Esophagus muscularis mucosa (tissue), 4 donors: ENCODE results near the gene VPS37C. TPM values are rescaled to one million over a fixed set of nuclear protein-coding genes. Genes with fewer than 3 reads are reported as not detected.

Source experiments
- DNase-seq: peaks from one replicate; pipeline ENCODE4 v3.0.0-alpha.2; 2017; ENCODE audit errors: extremely low spot score
- H3K27ac ChIP-seq, 4 donors: fragments of 200-600 bp; sonication (generic); replicated peaks in 1 of 4; 1 replicate in 3 of 4; 2 replicates in 1 of 4; pipeline ENCODE4 v1.5.1; 2016 to 2019; ENCODE audit warnings: mild to moderate bottlenecking in 1 of 4
- H3K27me3 ChIP-seq, 4 donors: fragments of 200-600 bp; sonication (generic); one replicate each; pipeline versions ENCODE4 v1.5.1 to v1.6.0; 2016 to 2019
- H3K36me3 ChIP-seq, 4 donors: fragments of 200-600 bp; sonication (generic); one replicate each; pipeline ENCODE4 v1.5.1; 2016 to 2019
- H3K4me1 ChIP-seq, 4 donors: fragments of 200-600 bp; sonication (generic); one replicate each; pipeline ENCODE4 v1.5.1; 2016 to 2019
- H3K4me3 ChIP-seq, 4 donors: fragments of 200-600 bp; sonication (generic); 1 replicate in 2 of 4; 2 replicates in 2 of 4; pipeline ENCODE4 v1.5.1; 2016 to 2019; ENCODE audit warnings: mild to moderate bottlenecking in 4 of 4, moderate library complexity in 1 of 4
- H3K9me3 ChIP-seq, 4 donors: fragments of 200-600 bp; sonication (generic); 1 replicate in 3 of 4; 2 replicates in 1 of 4; pipeline ENCODE4 v1.5.1; 2016 to 2019
- EP300 ChIP-seq: sonication (generic); formaldehyde crosslinking; IDR thresholded peaks from one replicate; pipeline ENCODE4 v1.6.1; 2017; ENCODE audit warnings: antibody characterized with exemption
- POLR2A ChIP-seq: fragments of 450-650 bp; IDR thresholded peaks from one replicate; pipeline ENCODE4 v1.6.1; 2017; ENCODE audit warnings: antibody characterized with exemption, moderate library complexity, mild to moderate bottlenecking, low read depth
- POLR2AphosphoS5 ChIP-seq, 2 donors: sonication (generic); formaldehyde crosslinking; IDR thresholded peaks; one replicate each; pipeline ENCODE4 v1.6.1; 2017; ENCODE audit warnings: antibody characterized with exemption in 2 of 2
- whole genome bisulfite sequencing: methylation state at CpG from one replicate; pipeline ENCODE4 v1.1.5; 2018; 5-methylcytosine and 5-hydroxymethylcytosine counted together
- intact Hi-C: fragments of 100-400 bp; cut with DNase I; formaldehyde crosslinking; loops from one replicate; pipeline ENCODE4 v1.15.1; 2023
- total RNA-seq, 4 donors: library from RNA; depleted of rRNA; stranded (reverse); fragments of >200 nt; gene quantifications; one replicate each; pipeline versions ENCODE4 v1.1.0 to v1.2.1, GENCODE V29; 2016
- TF ChIP-seq, protein P1 (sequence below), 3 experiments: fragments of 200-600 bp in 2 of 3; fragments of 450-650 bp in 1 of 3; sonication (generic) in 2 of 3; IDR thresholded peaks; one replicate each; pipeline ENCODE4 v1.5.1; 2017 to 2019; ENCODE audit warnings: antibody characterized with exemption in 3 of 3, mild to moderate bottlenecking in 2 of 3, moderate library complexity in 1 of 3

The VPS37C gene
- total RNA-seq, 4 donors from 2014 or later: 29.1 to 43.5 (median 38.1) TPM

GRCh38 chr11:61123775-61124571, 37.3 kb downstream of the VPS37C start:
- H3K4me1 ChIP-seq: peaks cover 11 to 34% (median 19%) of the 10 kb centered on the region in 4 donors
- H3K27ac ChIP-seq: no peak overlapping the region
- DNase-seq: no peak
- H3K4me3 ChIP-seq: no peak overlapping the region
- peaks cover 0 to 12% (median 3%) of the 10 kb centered on the region in 4 donors for H3K36me3 ChIP-seq
- TF ChIP-seq EP300 (no peak), POLR2A (no peak), POLR2AphosphoS5 (IDR thresholded peaks at IDR 0.05) (no peak)
- TF ChIP-seq, protein P1, sequence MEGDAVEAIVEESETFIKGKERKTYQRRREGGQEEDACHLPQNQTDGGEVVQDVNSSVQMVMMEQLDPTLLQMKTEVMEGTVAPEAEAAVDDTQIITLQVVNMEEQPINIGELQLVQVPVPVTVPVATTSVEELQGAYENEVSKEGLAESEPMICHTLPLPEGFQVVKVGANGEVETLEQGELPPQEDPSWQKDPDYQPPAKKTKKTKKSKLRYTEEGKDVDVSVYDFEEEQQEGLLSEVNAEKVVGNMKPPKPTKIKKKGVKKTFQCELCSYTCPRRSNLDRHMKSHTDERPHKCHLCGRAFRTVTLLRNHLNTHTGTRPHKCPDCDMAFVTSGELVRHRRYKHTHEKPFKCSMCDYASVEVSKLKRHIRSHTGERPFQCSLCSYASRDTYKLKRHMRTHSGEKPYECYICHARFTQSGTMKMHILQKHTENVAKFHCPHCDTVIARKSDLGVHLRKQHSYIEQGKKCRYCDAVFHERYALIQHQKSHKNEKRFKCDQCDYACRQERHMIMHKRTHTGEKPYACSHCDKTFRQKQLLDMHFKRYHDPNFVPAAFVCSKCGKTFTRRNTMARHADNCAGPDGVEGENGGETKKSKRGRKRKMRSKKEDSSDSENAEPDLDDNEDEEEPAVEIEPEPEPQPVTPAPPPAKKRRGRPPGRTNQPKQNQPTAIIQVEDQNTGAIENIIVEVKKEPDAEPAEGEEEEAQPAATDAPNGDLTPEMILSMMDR (IDR thresholded peaks at IDR 0.05): no peak
- H3K27me3 ChIP-seq: no peaks in the 10 kb centered on the region
- intact Hi-C loops: loop anchor here (5.0 kb wide), 1 partner anchor 48 kb away; no protein-coding TSS in a partner anchor
- no peaks in the 10 kb centered on the region for H3K9me3 ChIP-seq
- 79% methylated on average over 11 of the region's 13 CpGs for WGBS

GRCh38 chr11:61122761-61123160, 38.5 kb downstream of the VPS37C start:
- peaks cover 0 to 1% (median 0%) of the 10 kb centered on the region in 4 donors for H3K36me3 ChIP-seq
- DNase-seq: no peak
- 88% methylated on average over 12 of the region's 13 CpGs for WGBS
- H3K4me1 ChIP-seq: peaks cover 11 to 34% (median 19%) of the 10 kb centered on the region in 4 donors
- no peak overlapping the region for H3K27ac ChIP-seq
- no peak overlapping the region for H3K4me3 ChIP-seq
- H3K9me3 ChIP-seq: no peaks in the 10 kb centered on the region
- TF ChIP-seq, protein P1 (IDR thresholded peaks at IDR 0.05): no peak
- H3K27me3 ChIP-seq: no peaks in the 10 kb centered on the region
- intact Hi-C loops: loop anchor here (5.0 kb wide), 1 partner anchor 50 kb away; no protein-coding TSS in a partner anchor

DNA sequence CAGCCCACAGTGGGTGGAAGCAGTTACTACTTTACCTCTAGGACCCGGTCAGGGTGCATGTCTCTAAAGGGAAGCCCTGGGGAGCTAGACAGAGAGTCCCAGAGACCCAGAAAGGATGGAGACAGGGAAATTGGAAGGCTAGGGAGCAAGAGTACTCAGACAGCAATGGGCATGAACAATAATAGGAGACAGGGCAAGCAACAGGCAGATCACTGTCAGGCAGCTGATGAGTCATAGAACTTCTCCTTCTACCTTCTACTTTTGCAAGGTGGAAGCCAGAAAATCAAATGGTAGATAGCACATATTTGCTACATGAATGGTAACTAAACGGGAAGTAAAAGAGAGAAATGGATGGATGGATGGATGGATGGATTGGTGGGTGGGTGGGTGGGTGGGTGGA, 39.3 kb downstream of the VPS37C start:
- Histone ChIP-seq H3K4me3 (no peak overlapping the region), H3K9me3 (no peaks in the 10 kb centered on the region), H3K4me1 (peaks cover 11 to 33% (median 19%) of the 10 kb centered on the region in 4 donors), H3K27ac (no peak overlapping the region), H3K27me3 (no peaks in the 10 kb centered on the region), H3K36me3 (no peaks in the 10 kb centered on the region)
- DNase-seq: no peak
- 97% methylated on average over 2 of the region's 2 CpGs for WGBS
- no peak for TF ChIP-seq POLR2A
- TF ChIP-seq EP300: no peak
- TF ChIP-seq, protein P1 (IDR thresholded peaks at IDR 0.05): no peak
- no peak for TF ChIP-seq POLR2AphosphoS5 (IDR thresholded peaks at IDR 0.05)
- intact Hi-C loops: loop anchor here (5.0 kb wide), 1 partner anchor 50 kb away; no protein-coding TSS in a partner anchor

GRCh38 chr11:61121192-61121831, 39.9 kb downstream of the VPS37C start:
- Histone ChIP-seq H3K9me3 (no peaks in the 10 kb centered on the region), H3K27ac (no peak overlapping the region), H3K4me3 (no peak overlapping the region), H3K4me1 (peaks cover 10 to 27% (median 17%) of the 10 kb centered on the region in 4 donors), H3K27me3 (no peaks in the 10 kb centered on the region), H3K36me3 (no peaks in the 10 kb centered on the region)
- TF ChIP-seq, protein P1 (IDR thresholded peaks at IDR 0.05): no peak
- no peak for TF ChIP-seq POLR2AphosphoS5 (IDR thresholded peaks at IDR 0.05)
- WGBS: 85% methylated on average over 9 of the region's 15 CpGs
- DNase-seq: no peak
- intact Hi-C loops: loop anchor here (5.0 kb wide), 1 partner anchor 51 kb away; no protein-coding TSS in a partner anchor
